H1 (cell line): ENCODE data around the gene NBAS. TPM values are rescaled to one million over a fixed set of nuclear protein-coding genes. Genes with fewer than 3 reads are reported as not detected.

ENCODE experiments used
- CTCF ChIA-PET: fragments of 300-600 bp; sonication (Branson Sonifier 250); formaldehyde crosslinking; loops from one replicate; lab custom pipeline; 2021; ENCODE audit not compliant: partially characterized antibody; lab: Charles Lee
- POLR2A ChIA-PET: fragments of 300-600 bp; sonication (Branson Sonifier 250); formaldehyde crosslinking; loops from one replicate; lab custom pipeline; 2021; ENCODE audit warnings: inconsistent platforms; ENCODE audit not compliant: partially characterized antibody; lab: Charles Lee
- DNase-seq, 2 experiments: peaks; one replicate each; pipeline versions ENCODE4 v3.0.0 to v3.0.0-alpha.2; 2010 to 2022; ENCODE audit warnings: low spot score in 2 of 2, low read depth in 1 of 2, mixed read lengths in 1 of 2
- FAIRE-seq: peaks from 2 replicates; lab custom pipeline; 2011; peaks lifted over from hg19 to GRCh38; lab: Jason Lieb, UNC
- H2AFZ ChIP-seq: 2 replicates; pipeline ENCODE4 v1.8.1; 2012; ENCODE audit warnings: low read length, inconsistent platforms
- H2AK5ac ChIP-seq: 2 replicates; pipeline ENCODE4 v1.6.1; 2013; ENCODE audit warnings: low read depth, low read length
- H2BK120ac ChIP-seq: replicated peaks from 2 replicates; pipeline ENCODE3; 2013; ENCODE audit warnings: low read depth, low read length, inconsistent platforms
- H2BK12ac ChIP-seq: 2 replicates; pipeline ENCODE4 v1.6.1; 2013; ENCODE audit warnings: low read depth, low read length
- H2BK15ac ChIP-seq: 2 replicates; pipeline ENCODE4 v1.6.1; 2013; ENCODE audit warnings: low read length
- H2BK20ac ChIP-seq: 2 replicates; pipeline ENCODE4 v1.6.1; 2013; ENCODE audit warnings: low read length
- H2BK5ac ChIP-seq: 2 replicates; pipeline ENCODE4 v1.6.1; 2013; ENCODE audit warnings: low read depth, low read length
- H3K14ac ChIP-seq: 2 replicates; pipeline ENCODE4 v1.6.1; 2013; ENCODE audit warnings: inconsistent platforms; ENCODE audit not compliant: insufficient read length
- H3K18ac ChIP-seq: 2 replicates; pipeline ENCODE4 v1.6.1; 2013; ENCODE audit warnings: low read length; ENCODE audit errors: extremely low read depth
- H3K23ac ChIP-seq: 2 replicates; pipeline ENCODE4 v1.6.1; 2013; ENCODE audit warnings: inconsistent platforms; ENCODE audit not compliant: insufficient read length
- H3K23me2 ChIP-seq: 2 replicates; pipeline ENCODE4 v1.6.1; 2013; ENCODE audit warnings: low read depth, low read length
- H3K27ac ChIP-seq: 2 replicates; pipeline ENCODE4 v1.6.1; 2011; ENCODE audit warnings: low read depth, low read length, inconsistent platforms
- H3K27me3 ChIP-seq, 4 experiments: replicated peaks in 1 of 4; 1 replicate in 1 of 4; 2 replicates in 3 of 4; pipeline versions ENCODE4 v1.6.1 to v1.8.1; 2011 to 2013; ENCODE audit warnings: low read length in 3 of 4, mild to moderate bottlenecking in 3 of 4, inconsistent platforms in 2 of 4, mixed read lengths in 2 of 4, moderate library complexity in 1 of 4; ENCODE audit not compliant: control insufficient read depth in 3 of 4, insufficient read depth in 3 of 4; ENCODE audit errors: extremely low read depth in 1 of 4
- H3K36me3 ChIP-seq, 4 experiments: 2 replicates each; pipeline versions ENCODE4 v1.6.1 to v1.8.1; 2011 to 2013; ENCODE audit warnings: mild to moderate bottlenecking in 4 of 4, low read length in 3 of 4, moderate library complexity in 2 of 4, control low read depth in 1 of 4, inconsistent platforms in 1 of 4; ENCODE audit not compliant: insufficient read depth in 4 of 4, control insufficient read depth in 2 of 4
- H3K4ac ChIP-seq: replicated peaks from 2 replicates; pipeline ENCODE3; 2013; ENCODE audit warnings: low read length, low read depth, mixed read lengths, inconsistent platforms; ENCODE audit not compliant: insufficient read length
- H3K4me1 ChIP-seq, 4 experiments: replicated peaks in 1 of 4; 1 replicate in 1 of 4; 2 replicates in 3 of 4; pipeline versions ENCODE4 v1.6.1 to v1.8.1; 2011 to 2013; ENCODE audit warnings: low read length in 3 of 4, inconsistent platforms in 2 of 4, mixed read lengths in 1 of 4; ENCODE audit not compliant: insufficient read depth in 4 of 4, control insufficient read depth in 3 of 4
- H3K4me2 ChIP-seq, 2 experiments: 2 replicates each; pipeline versions ENCODE4 v1.6.1 to v1.8.1; 2011 to 2013; ENCODE audit warnings: low read depth in 2 of 2, low read length in 2 of 2, control low read depth in 1 of 2, inconsistent platforms in 1 of 2, mild to moderate bottlenecking in 1 of 2; ENCODE audit not compliant: insufficient read depth in 1 of 2
- H3K4me3 ChIP-seq, 4 experiments: fragments of 200-600, 300-600 bp in 1 of 4; sonication (generic), shearing (Covaris generic), sonication (Bioruptor Twin) in 1 of 4; 2 replicates each; pipeline versions ENCODE4 v1.5.1 to v1.8.1; 2011 to 2016; ENCODE audit warnings: low read length in 4 of 4, low read depth in 3 of 4, control low read depth in 2 of 4, inconsistent platforms in 2 of 4, mild to moderate bottlenecking in 2 of 4, mixed read lengths in 1 of 4, moderate library complexity in 1 of 4; ENCODE audit not compliant: insufficient read depth in 2 of 4; ENCODE audit errors: extremely low read depth in 1 of 4
- H3K56ac ChIP-seq: replicated peaks from 2 replicates; pipeline ENCODE3; 2013; ENCODE audit warnings: low read depth, mild to moderate bottlenecking, mixed read lengths, low read length, inconsistent platforms; ENCODE audit not compliant: insufficient read length
- H3K79me1 ChIP-seq: 2 replicates; pipeline ENCODE4 v1.6.1; 2013; ENCODE audit warnings: low read depth, low read length, control low read depth
- H3K79me2 ChIP-seq, 2 experiments: 2 replicates each; pipeline versions ENCODE4 v1.6.1 to v1.8.1; 2012 to 2013; ENCODE audit warnings: low read length in 2 of 2, mild to moderate bottlenecking in 2 of 2, inconsistent platforms in 1 of 2; ENCODE audit not compliant: insufficient read depth in 2 of 2, control insufficient read depth in 1 of 2
- H3K9ac ChIP-seq, 4 experiments: replicated peaks in 1 of 4; 1 replicate in 1 of 4; 2 replicates in 3 of 4; pipeline versions ENCODE4 v1.6.1 to v1.8.1; 2011 to 2013; ENCODE audit warnings: low read depth in 3 of 4, low read length in 3 of 4, control low read depth in 2 of 4, mild to moderate bottlenecking in 2 of 4, moderate library complexity in 2 of 4, inconsistent platforms in 1 of 4; ENCODE audit errors: extremely low read depth in 1 of 4
- H3K9me3 ChIP-seq, 2 experiments: 2 replicates each; pipeline versions ENCODE4 v1.6.1 to v1.8.1; 2012 to 2013; ENCODE audit warnings: mild to moderate bottlenecking in 2 of 2, moderate library complexity in 2 of 2, control low read depth in 1 of 2, inconsistent platforms in 1 of 2, low read depth in 1 of 2, low read length in 1 of 2, mixed read lengths in 1 of 2; ENCODE audit not compliant: insufficient read depth in 2 of 2
- H4K20me1 ChIP-seq, 2 experiments: replicated peaks in 1 of 2; 2 replicates each; pipeline versions ENCODE3 to v1.8.1; 2011 to 2013; ENCODE audit warnings: inconsistent platforms in 2 of 2, low read length in 2 of 2, mild to moderate bottlenecking in 1 of 2; ENCODE audit not compliant: insufficient read depth in 2 of 2, control insufficient read depth in 1 of 2
- H4K5ac ChIP-seq: 2 replicates; pipeline ENCODE4 v1.6.1; 2013; ENCODE audit warnings: low read length, low read depth, mixed read lengths, inconsistent platforms; ENCODE audit not compliant: insufficient read length
- H4K8ac ChIP-seq: 2 replicates; pipeline ENCODE4 v1.8.0; 2013; ENCODE audit warnings: mild to moderate bottlenecking, moderate library complexity, low read length, inconsistent platforms; ENCODE audit not compliant: insufficient read depth; ENCODE audit errors: extremely low read depth
- H4K91ac ChIP-seq: replicated peaks from 2 replicates; pipeline ENCODE3; 2013; ENCODE audit warnings: low read length, mixed read lengths, inconsistent platforms; ENCODE audit not compliant: insufficient read length
- ATF2 ChIP-seq: IDR thresholded peaks from 2 replicates; pipeline ENCODE4 v1.6.1; 2012; ENCODE audit warnings: low read length, inconsistent platforms
- CTBP2 ChIP-seq: IDR thresholded peaks from 2 replicates; pipeline ENCODE4 v1.7.0; 2011; ENCODE audit warnings: borderline replicate concordance, mild to moderate bottlenecking, moderate library complexity, mixed read lengths, low read length; ENCODE audit not compliant: insufficient read depth, insufficient read length
- EZH2 ChIP-seq: fragments of 200-600 bp; sonication (generic); IDR thresholded peaks from 2 replicates; pipeline ENCODE4 v1.7.1; 2012; ENCODE audit warnings: low read depth, mild to moderate bottlenecking, moderate library complexity, low read length, inconsistent platforms; ENCODE audit not compliant: severe bottlenecking
- HDAC2 ChIP-seq, 2 experiments: fragments of 300-600 bp in 1 of 2; sonication (generic) in 1 of 2; IDR thresholded peaks; 2 replicates each; pipeline ENCODE4 v1.6.1; 2011 to 2012; ENCODE audit warnings: low read depth in 2 of 2, low read length in 2 of 2, mild to moderate bottlenecking in 2 of 2, moderate library complexity in 2 of 2, borderline replicate concordance in 1 of 2, inconsistent platforms in 1 of 2
- KDM5A ChIP-seq: fragments of 200-600 bp; IDR thresholded peaks from 2 replicates; pipeline ENCODE4 v1.7.1; 2012; ENCODE audit warnings: mild to moderate bottlenecking, low read length, inconsistent platforms, mixed read lengths
- NANOG ChIP-seq: IDR thresholded peaks from 2 replicates; pipeline ENCODE4 v1.6.1; 2011; ENCODE audit warnings: low read length, low read depth, mild to moderate bottlenecking, inconsistent platforms; ENCODE audit not compliant: insufficient read depth, poor library complexity, severe bottlenecking
- PHF8 ChIP-seq: fragments of 200-600 bp; sonication (generic); conservative IDR thresholded peaks from 2 replicates; pipeline ENCODE4 v1.7.1; 2012; ENCODE audit warnings: low read depth, mild to moderate bottlenecking, inconsistent platforms, low read length, moderate library complexity
- RXRA ChIP-seq: IDR thresholded peaks from 2 replicates; pipeline ENCODE4 v1.6.1; 2011; ENCODE audit warnings: low read depth, mild to moderate bottlenecking, low read length, moderate library complexity; ENCODE audit not compliant: insufficient read depth
- SIX5 ChIP-seq: IDR thresholded peaks from 2 replicates; pipeline ENCODE4 v1.6.1; 2011; ENCODE audit warnings: mild to moderate bottlenecking, low read depth, low read length
- SP1 ChIP-seq: IDR thresholded peaks from 2 replicates; pipeline ENCODE4 v1.6.1; 2011; ENCODE audit warnings: low read depth, low read length
- TCF12 ChIP-seq: IDR thresholded peaks from 2 replicates; pipeline ENCODE4 v1.6.1; 2011; ENCODE audit warnings: low read depth, mild to moderate bottlenecking, low read length
- TEAD4 ChIP-seq: IDR thresholded peaks from 2 replicates; pipeline ENCODE4 v1.6.1; 2012; ENCODE audit warnings: low read depth, low read length, inconsistent platforms, mixed read lengths
- whole genome bisulfite sequencing, 2 experiments: shearing (Covaris generic) in 1 of 2; methylation state at CpG; one replicate each; pipeline versions ENCODE4 v1.1.6 to v1.1.7; 2013 to 2015; ENCODE audit warnings: low lambda C conversion rate in 2 of 2, mixed read lengths in 2 of 2, inconsistent platforms in 1 of 2, low coverage in 1 of 2, missing lambda C conversion rate in 1 of 2; ENCODE audit not compliant: insufficient replicate concordance in 2 of 2, insufficient coverage in 1 of 2, insufficient read length in 1 of 2; ENCODE audit errors: extremely low coverage in 1 of 2, missing lambda C conversion rate in 1 of 2; 5-methylcytosine and 5-hydroxymethylcytosine counted together
- polyA plus RNA-seq, 7 experiments: library from polyadenylated mRNA; depleted of rRNA in 3 of 7; stranded (reverse) in 5 of 7; unstranded in 2 of 7; fragments of >200 nt in 5 of 7; fragments of 200-250 nt in 2 of 7; gene quantifications; 1 replicate in 5 of 7; 2 replicates in 1 of 7; 4 replicates in 1 of 7; pipeline versions ENCODE4 v1.2.1 to v1.2.3, GENCODE V29; 2011 to 2013; ENCODE audit warnings: missing spikeins in 2 of 7, mixed read lengths in 2 of 7
- total RNA-seq: library from RNA; stranded (reverse); fragmentation: NEBNext Ultra II Directional; extraction: Animal tissue kit (Norgen Biotek cat#: 25700); gene quantifications from 2 replicates; pipeline ENCODE4 v1.2.1, GENCODE V29; 2021

NBAS gene
- total and polyA plus RNA-seq, 2 of the 8 experiments (the other 6 are each of a cell fraction or from before 2014, with no cell fraction given): 19.6 to 34.8 TPM

- Histone ChIP-seq H4K8ac (no peak overlapping the region), H4K20me1 (no peaks in the 10 kb centered on the region), H3K23ac (no peak overlapping the region), H3K27me3 (no peaks in the 10 kb centered on the region), H3K14ac (no peak overlapping the region), H3K79me2 (no peaks in the 10 kb centered on the region), H2BK120ac (no peak overlapping the region), H4K5ac (no peak overlapping the region), H3K4ac (no peak overlapping the region), H3K9ac (no peak overlapping the region), H3K36me3 (peaks cover 0 to 4% (median 0%) of the 10 kb centered on the region in 4 experiments; a peak in 2 of 8 replicates), H3K79me1 (no peaks in the 10 kb centered on the region), H3K4me1 (no peaks in the 10 kb centered on the region), H2AK5ac (no peak overlapping the region), H3K4me2 (no peak overlapping the region), H3K4me3 (no peak overlapping the region), H4K91ac (no peak overlapping the region), H3K9me3 (no peaks in the 10 kb centered on the region), H3K27ac (no peak overlapping the region), H2BK5ac (no peak overlapping the region), H2BK20ac (no peak overlapping the region), H2AFZ (no peak overlapping the region), H3K56ac (no peak overlapping the region), H3K18ac (no peak overlapping the region), H2BK15ac (no peak overlapping the region), H2BK12ac (no peak overlapping the region), H3K23me2 (no peaks in the 10 kb centered on the region)
- WGBS, 2 experiments: 90% methylated on average over 3 of the region's 3 CpGs; no CpG with 5 or more reads in 1 of the 2 experiments
- ChIA-PET CTCF (no interaction called here), POLR2A (no interaction called here)
- FAIRE-seq (no peak), DNase-seq (no peak)
- no peak for TF ChIP-seq NANOG
- no peak for TF ChIP-seq SIX5
- TF ChIP-seq CTBP2: no peak
- TF ChIP-seq ATF2: no peak
- TF ChIP-seq TCF12: no peak
- TF ChIP-seq KDM5A: no peak
- no peak for TF ChIP-seq EZH2
- no peak for TF ChIP-seq PHF8
- no peak for TF ChIP-seq HDAC2 (IDR thresholded peaks at IDR 0.05; ENCODE audit: borderline replicate concordance in 1 of 2, low read depth in 2 of 2, low read length in 2 of 2)
- TF ChIP-seq TEAD4: no peak
- TF ChIP-seq RXRA: no peak
- no peak for TF ChIP-seq SP1
Measured at GRCh38 chr2:15271276-15271675, 289.9 kb downstream of the NBAS start.
